Jurkat, Clone E6-1 (cell line): Measurements from ENCODE around the gene NAE1. TPM values are rescaled to one million over a fixed set of nuclear protein-coding genes. Genes with fewer than 3 reads are reported as not detected.
"Not testable (repeated sequence)": the region's sequence is repeated elsewhere in the genome, so short reads cannot be mapped to it uniquely, and the experiment has no call there.

ENCODE experiments used
- DNase-seq: peaks from one replicate; pipeline ENCODE4 v3.0.0-alpha.2; 2011; ENCODE audit warnings: low read depth, low spot score
- H3K4me3 ChIP-seq: 2 replicates; pipeline ENCODE4 v1.5.1; 2011; ENCODE audit warnings: mild to moderate bottlenecking, low read length, control low read depth, moderate library complexity
- polyA plus RNA-seq: library from polyadenylated mRNA; unstranded; fragments of >200 nt; gene quantifications from one replicate; pipeline ENCODE4 v1.2.1, GENCODE V29; 2012; ENCODE audit warnings: missing spikeins; ENCODE audit not compliant: insufficient read length, insufficient read depth

NAE1 gene
- polyA plus RNA-seq: 172 TPM

GRCh38 chr16:66830422-66831404 is at the start of gene NAE1:
NAE1 (minus strand) TSS chr16:66830976; CDS start chr16:66830899, 77 bp downstream.
- peak within 1 kb of the TSS; percentile 65 for H3K4me3 ChIP-seq
- peak; percentile 82 for DNase-seq

GRCh38 chr16:66878067-66878466 is 47.3 kb upstream of the NAE1 start:
- DNase-seq: peak; percentile 51
- H3K4me3 ChIP-seq: no peak overlapping the region

DNA sequence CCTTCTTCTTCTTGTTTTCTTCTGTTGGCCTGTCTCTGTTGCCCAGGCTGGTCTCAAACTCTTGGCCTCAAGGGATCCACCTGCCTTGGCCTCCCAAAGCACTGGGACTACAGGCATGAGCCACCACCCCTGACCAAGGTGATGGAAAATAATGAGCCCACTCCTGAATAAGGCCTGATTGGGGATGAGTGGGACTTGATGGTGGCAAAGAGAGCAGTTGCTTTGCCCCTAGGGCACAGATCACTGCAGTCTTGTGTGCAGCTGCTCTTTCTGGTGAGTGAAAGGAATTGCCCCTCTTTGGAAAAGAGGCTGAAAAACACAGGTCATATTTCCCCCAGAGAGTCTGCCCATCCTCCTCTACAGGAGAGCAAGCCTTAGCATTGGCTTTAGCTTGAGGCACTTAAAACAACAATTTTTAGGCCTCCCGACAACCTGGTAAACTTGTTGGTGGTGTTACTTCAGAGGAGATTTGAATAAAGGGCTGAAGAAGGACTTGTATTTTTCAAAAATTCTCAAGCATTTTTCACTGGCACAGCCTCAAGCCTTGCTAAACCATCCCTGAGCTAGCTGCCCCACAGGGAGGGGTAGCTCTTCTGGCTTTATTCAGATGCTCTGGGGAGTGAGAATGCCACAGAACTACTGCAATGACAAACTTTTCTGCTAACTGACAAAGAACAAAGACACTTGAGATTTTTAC is 43.5 kb upstream of the NAE1 start:
- no peak for DNase-seq
- no peak overlapping the region for H3K4me3 ChIP-seq

GRCh38 chr16:66873685-66874055 is 42.9 kb upstream of the NAE1 start:
- H3K4me3 ChIP-seq: peak overlapping the region; percentile 54
- DNase-seq: no peak

GRCh38 chr16:66872943-66873684 is 42.3 kb upstream of the NAE1 start:
- DNase-seq: peak; percentile 88
- H3K4me3 ChIP-seq: peak overlapping the region; percentile 54

DNA sequence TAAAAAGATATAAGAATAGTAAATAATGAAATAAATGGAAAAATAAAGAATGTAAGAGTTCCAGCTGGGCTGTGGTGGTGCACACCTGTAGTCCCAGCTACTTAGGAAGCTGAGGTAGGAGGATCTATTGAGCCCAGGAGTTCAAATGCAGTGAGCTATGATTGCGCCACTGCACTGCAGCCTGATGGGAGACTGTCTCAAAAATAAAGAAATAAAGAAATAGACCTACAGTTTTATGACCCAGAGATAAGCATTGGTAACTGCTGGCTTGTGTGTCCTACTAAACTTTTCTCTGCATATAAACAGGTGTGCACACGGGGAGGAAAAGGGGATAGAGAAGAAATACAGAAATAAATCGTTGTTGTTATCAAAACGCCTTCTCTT is 41.8 kb upstream of the NAE1 start:
- no peak for DNase-seq
- peak overlapping the region; percentile 54 for H3K4me3 ChIP-seq

GRCh38 chr16:66871840-66872239 is 41.1 kb upstream of the NAE1 start:
- DNase-seq: no peak
- no peak overlapping the region for H3K4me3 ChIP-seq

GRCh38 chr16:66871363-66871762 is 40.6 kb upstream of the NAE1 start:
- H3K4me3 ChIP-seq, DNase-seq: not testable (repeated sequence)

DNA sequence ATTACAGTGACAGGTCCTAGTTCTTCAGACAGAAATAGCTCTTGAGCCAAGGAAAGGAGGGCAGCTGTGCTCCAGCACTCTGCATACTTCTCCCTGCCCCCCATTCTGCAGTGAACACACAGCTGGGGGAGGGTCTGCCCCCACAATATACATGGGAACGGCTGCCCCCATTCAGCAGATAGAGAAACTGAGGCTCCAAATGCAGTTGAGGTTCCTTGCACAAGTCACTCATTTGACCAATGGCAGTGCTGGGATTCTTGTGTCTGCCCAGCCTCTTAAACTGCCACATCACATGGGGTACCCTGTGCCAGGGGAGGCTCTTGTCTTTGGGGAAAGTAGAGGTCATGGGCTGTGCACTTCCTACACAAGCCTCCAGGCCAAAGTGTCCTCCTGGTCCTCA is 38.6 kb upstream of the NAE1 start:
- DNase-seq: no peak
- no peak overlapping the region for H3K4me3 ChIP-seq

- H3K4me3 ChIP-seq: no peak overlapping the region
- no peak for DNase-seq
Observed at GRCh38 chr16:66863707-66864106, 32.9 kb upstream of the NAE1 start.

GRCh38 chr16:66862023-66862520 is 31.3 kb upstream of the NAE1 start:
- H3K4me3 ChIP-seq: no peak overlapping the region
- DNase-seq: no peak

GRCh38 chr16:66859397-66860068 is 28.8 kb upstream of the NAE1 start:
- no peak overlapping the region for H3K4me3 ChIP-seq
- DNase-seq: no peak

- no peak for DNase-seq
- H3K4me3 ChIP-seq: no peak overlapping the region
Observed at GRCh38 chr16:66858740-66859396, 28.1 kb upstream of the NAE1 start.

- H3K4me3 ChIP-seq: no peak overlapping the region
- DNase-seq: no peak
Observed at GRCh38 chr16:66857437-66857836, 26.7 kb upstream of the NAE1 start.

DNA sequence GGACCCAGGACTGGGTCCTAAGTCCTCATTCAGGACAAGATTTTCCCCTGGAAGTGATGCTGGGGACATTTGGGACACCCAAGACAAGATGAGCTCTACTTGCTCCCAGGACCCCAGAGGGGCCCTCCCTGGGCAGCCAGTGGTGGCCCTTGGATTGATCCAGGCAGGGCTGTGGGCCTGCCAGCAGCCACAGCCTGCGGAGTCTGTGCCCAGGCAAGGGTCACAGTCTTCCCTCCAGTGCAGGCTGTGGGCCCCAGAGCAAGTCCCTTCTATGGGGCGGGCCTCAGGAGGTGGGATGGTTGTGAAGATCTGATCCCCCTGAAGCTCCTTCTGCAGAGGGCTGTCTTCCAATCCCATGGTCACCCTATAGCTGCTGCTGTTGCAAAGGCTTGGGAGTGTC is 26.0 kb upstream of the NAE1 start:
- DNase-seq: no peak
- no peak overlapping the region for H3K4me3 ChIP-seq

GRCh38 chr16:66856184-66856730 is 25.5 kb upstream of the NAE1 start:
- DNase-seq: no peak

DNA sequence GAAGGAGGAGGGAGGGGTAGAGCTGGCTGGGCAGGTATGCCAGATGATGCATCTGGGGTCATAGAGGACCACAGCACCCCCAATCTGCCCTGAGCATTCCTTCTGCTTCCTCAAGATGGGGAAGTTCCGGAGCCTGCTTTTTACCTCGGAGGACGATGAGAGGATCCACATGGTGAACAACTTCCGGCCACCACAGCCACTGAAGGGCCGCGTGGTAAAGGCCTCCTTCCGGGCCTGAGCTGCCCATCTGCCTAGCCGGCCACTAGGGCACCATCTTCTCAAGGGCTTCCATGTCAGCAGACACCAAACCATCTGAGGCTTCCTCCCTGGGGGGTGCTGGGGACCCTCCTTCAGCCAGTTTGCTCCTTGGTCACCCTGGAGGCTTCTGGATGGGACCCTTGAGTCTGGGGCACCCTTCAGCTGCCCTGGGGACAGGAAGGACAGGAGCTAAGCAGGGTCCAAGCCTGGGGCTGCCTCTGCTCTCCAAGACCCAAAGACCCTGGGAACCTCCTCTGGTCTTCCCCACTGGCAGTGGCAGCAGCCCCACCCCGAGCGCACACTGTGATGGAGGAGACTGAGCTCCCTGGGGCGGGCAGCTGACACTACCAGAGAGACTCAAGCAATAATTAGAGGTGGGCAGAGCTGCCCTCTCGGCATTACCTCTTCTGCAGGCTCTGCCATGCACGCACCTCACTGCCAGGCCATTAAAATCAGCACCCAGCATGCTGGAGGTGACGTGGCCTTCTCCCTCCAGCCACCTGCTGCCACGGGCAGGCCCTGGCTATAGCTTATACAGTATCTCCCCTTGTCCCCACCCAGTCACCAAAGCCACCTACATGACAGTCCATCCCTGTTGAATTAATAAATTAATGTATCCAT is 22.7 kb upstream of the NAE1 start:
- no peak for DNase-seq
- H3K4me3 ChIP-seq: no peak overlapping the region

More at GRCh38 chr16:66856184-66856730, 25.5 kb upstream of the NAE1 start:
- H3K4me3 ChIP-seq: no peak overlapping the region
